GM23338 (cell line): ENCODE data around the gene THBS3. TPM values are rescaled to one million over a fixed set of nuclear protein-coding genes. Genes with fewer than 3 reads are reported as not detected.

Experiments used
- ATAC-seq: fragments of 200-7000 bp; cut with Tn5 transposase; 3 replicates; pipeline ENCODE4 v1.9.1; 2020
- DNase-seq: peaks from one replicate; pipeline ENCODE4 v3.0.0-alpha.2; 2015; ENCODE audit warnings: low spot score
- H2AFZ ChIP-seq: fragments of 200-600 bp; sonication (generic); 2 replicates; pipeline ENCODE4 v1.8.0; 2016; ENCODE audit warnings: antibody characterized with exemption, mild to moderate bottlenecking, moderate library complexity
- H3F3A ChIP-seq: fragments of 200-600 bp; sonication (generic); replicated peaks from 2 replicates; pipeline ENCODE4 v1.8.0; 2017; ENCODE audit warnings: antibody characterized with exemption, mixed run types, low read depth
- H3K27ac ChIP-seq: fragments of 200-600 bp; sonication (generic); 2 replicates; pipeline ENCODE4 v1.6.1; 2016; ENCODE audit warnings: low read depth
- H3K27me3 ChIP-seq: fragments of 200-600 bp; sonication (generic); 2 replicates; pipeline ENCODE4 v1.8.0; 2016; ENCODE audit warnings: mild to moderate bottlenecking, mixed run types, moderate library complexity; ENCODE audit not compliant: insufficient read depth
- H3K36me3 ChIP-seq: fragments of 200-600 bp; sonication (generic); 2 replicates; pipeline ENCODE4 v1.8.0; 2016; ENCODE audit warnings: mild to moderate bottlenecking; ENCODE audit not compliant: insufficient read depth
- H3K4me1 ChIP-seq: fragments of 200-600 bp; sonication (generic); 2 replicates; pipeline ENCODE4 v1.8.0; 2016; ENCODE audit warnings: mild to moderate bottlenecking, moderate library complexity; ENCODE audit not compliant: insufficient read depth
- H3K4me2 ChIP-seq: fragments of 200-600 bp; sonication (generic); 2 replicates; pipeline ENCODE4 v1.7.1; 2017; ENCODE audit warnings: mixed run types
- H3K4me3 ChIP-seq: fragments of 200-600 bp; sonication (generic); 2 replicates; pipeline ENCODE4 v1.6.1; 2016; ENCODE audit warnings: mixed run types
- H3K79me2 ChIP-seq: fragments of 200-600 bp; sonication (generic); replicated peaks from 2 replicates; pipeline ENCODE4 v1.8.0; 2017; ENCODE audit warnings: mild to moderate bottlenecking; ENCODE audit not compliant: insufficient read depth
- H3K9me2 ChIP-seq: fragments of 200-600 bp; sonication (generic); 2 replicates; pipeline ENCODE4 v1.8.0; 2017; ENCODE audit not compliant: insufficient read depth
- H4K20me1 ChIP-seq: fragments of 200-600 bp; sonication (generic); replicated peaks from 2 replicates; pipeline ENCODE4 v1.8.0; 2017; ENCODE audit warnings: mild to moderate bottlenecking; ENCODE audit not compliant: insufficient read depth
- H3K27ac Mint-ChIP-seq: 2 replicates; pipeline ENCODE4 v1.8.0; 2020; ENCODE audit warnings: inconsistent platforms, mild to moderate bottlenecking, moderate library complexity, mixed read lengths
- H3K27me3 Mint-ChIP-seq: 3 replicates; pipeline ENCODE4 v1.8.0; 2022; ENCODE audit warnings: low read depth, mild to moderate bottlenecking, moderate library complexity, mixed read lengths, inconsistent platforms; ENCODE audit not compliant: insufficient read depth, poor library complexity
- H3K36me3 Mint-ChIP-seq: 3 replicates; pipeline ENCODE4 v1.8.0; 2021; ENCODE audit warnings: low read depth, mild to moderate bottlenecking, inconsistent platforms, moderate library complexity, mixed read lengths
- H3K4me1 Mint-ChIP-seq: 3 replicates; pipeline ENCODE4 v1.8.0; 2020; ENCODE audit warnings: mild to moderate bottlenecking, inconsistent platforms, mixed read lengths
- H3K4me3 Mint-ChIP-seq: 3 replicates; pipeline ENCODE4 v1.8.0; 2021; ENCODE audit warnings: moderate library complexity, mild to moderate bottlenecking, inconsistent platforms, mixed read lengths
- H3K9me3 Mint-ChIP-seq: 3 replicates; pipeline ENCODE4 v1.8.0; 2020; ENCODE audit warnings: moderate library complexity, mild to moderate bottlenecking, inconsistent platforms, mixed read lengths
- CREB1 ChIP-seq: fragments of 250-450 bp; sonication (Bioruptor Pico); IDR thresholded peaks from 2 replicates; pipeline ENCODE4 v1.5.0; 2020; ENCODE audit warnings: low read depth, mild to moderate bottlenecking, moderate library complexity
- CTCF ChIP-seq, 2 experiments: fragments of 200-600 bp in 1 of 2; sonication (generic) in 1 of 2; conservative IDR thresholded peaks; 2 replicates each; pipeline versions ENCODE4 v1.5.1 to v1.6.1; 2016 to 2017; ENCODE audit warnings: antibody characterized with exemption in 2 of 2, low read depth in 2 of 2, mild to moderate bottlenecking in 2 of 2, moderate library complexity in 1 of 2
- ETS1 ChIP-seq: IDR thresholded peaks from 2 replicates; pipeline ENCODE4 v1.6.1; 2016; ENCODE audit warnings: antibody characterized with exemption
- EZH2phosphoT487 ChIP-seq: fragments of 200-600 bp; sonication (generic); IDR thresholded peaks from one replicate; pipeline ENCODE4 v1.8.1; 2018; ENCODE audit warnings: antibody characterized with exemption; ENCODE audit not compliant: unreplicated experiment
- JUNB ChIP-seq: IDR thresholded peaks from one replicate; pipeline ENCODE4 v1.6.1; 2016; ENCODE audit warnings: antibody characterized with exemption; ENCODE audit not compliant: unreplicated experiment
- NANOG ChIP-seq: IDR thresholded peaks from 2 replicates; pipeline ENCODE4 v1.6.1; 2016; ENCODE audit warnings: antibody characterized with exemption, borderline replicate concordance
- POLR2AphosphoS5 ChIP-seq: IDR thresholded peaks from 2 replicates; pipeline ENCODE4 v1.6.1; 2016; ENCODE audit warnings: antibody characterized with exemption, low read depth
- ZNF331 ChIP-seq: fragments of 250-450 bp; sonication (Bioruptor Pico); IDR thresholded peaks from 2 replicates; pipeline ENCODE4 v1.5.0; 2020; ENCODE audit warnings: low read depth, mild to moderate bottlenecking, moderate library complexity
- polyA plus RNA-seq: library from polyadenylated mRNA; unstranded; fragments of >200 nt; fragmentation: Nextera tagmentation; extraction: Ambion mirVana; gene quantifications from 2 replicates; pipeline ENCODE4 v1.2.1, GENCODE V29; 2016
- total RNA-seq: library from RNA; depleted of rRNA; stranded (reverse); fragments of >200 nt; shearing (Covaris generic); gene quantifications from 2 replicates; pipeline ENCODE4 v1.2.3, GENCODE V29; 2014

THBS3 gene
- total and polyA plus RNA-seq, 2 experiments from 2014 or later: 1.2 to 4.3 TPM

GRCh38 chr1:155172732-155173477, 34.8 kb downstream of the THBS3 start, which contains the start of gene KRTCAP2:
TSS of gene KRTCAP2 (minus strand) at chr1:155173304. CDS start at chr1:155173224, 80 bp downstream.
- Histone ChIP-seq H3K79me2 (peaks cover 20% of the 10 kb centered on the region), H2AFZ (peak within 1 kb of the TSS; percentile 87; the same call in 1 of the 2 replicates), H3F3A (peaks cover 33% of the 10 kb centered on the region), H3K36me3 (peaks cover 8% of the 10 kb centered on the region; the same call in 1 of the 2 replicates), H3K9me2 (no peaks in the 10 kb centered on the region), H3K4me2 (peak within 1 kb of the TSS; percentile 100), H4K20me1 (no peaks in the 10 kb centered on the region), H3K27me3 (no peaks in the 10 kb centered on the region), H3K4me1 (peaks cover 18% of the 10 kb centered on the region), H3K27ac (peak within 1 kb of the TSS; percentile 86), H3K4me3 (peak within 1 kb of the TSS; percentile 84)
- H3K4me1 Mint-ChIP-seq: peaks cover 25% of the 10 kb centered on the region
- TF ChIP-seq ZNF331 (CRISPR knock-in tag): no peak
- TF ChIP-seq CREB1 (CRISPR knock-in tag): peak; percentile 64
- TF ChIP-seq CTCF (conservative IDR thresholded peaks at IDR 0.05; ENCODE audit: low read depth in 2 of 2): peak; percentile 86 to 97
- no peak for TF ChIP-seq JUNB
- TF ChIP-seq ETS1: peak; percentile 78; the same call in 1 of the 2 replicates
- peak; percentile 81 for TF ChIP-seq POLR2AphosphoS5
- peaks cover 19% of the 10 kb centered on the region for H3K27me3 Mint-ChIP-seq
- peaks cover 4% of the 10 kb centered on the region for H3K9me3 Mint-ChIP-seq
- H3K4me3 Mint-ChIP-seq: peak within 1 kb of the TSS; percentile 86
- peak within 1 kb of the TSS; percentile 94 for H3K27ac Mint-ChIP-seq
- peaks cover 32% of the 10 kb centered on the region for H3K36me3 Mint-ChIP-seq
- DNase-seq (peak; percentile 98), ATAC-seq (peak; percentile 73)

GRCh38 chr1:155171836-155172731, 35.6 kb downstream of the THBS3 start:
- Histone ChIP-seq H3K4me1 (peaks cover 20% of the 10 kb centered on the region), H3K27me3 (no peaks in the 10 kb centered on the region), H3K4me2 (peak overlapping the region; percentile 100), H3K36me3 (peaks cover 3% of the 10 kb centered on the region; the same call in 1 of the 2 replicates), H2AFZ (peak overlapping the region; percentile 87; the same call in 1 of the 2 replicates), H3K9me2 (no peaks in the 10 kb centered on the region), H3F3A (peaks cover 34% of the 10 kb centered on the region), H4K20me1 (no peaks in the 10 kb centered on the region), H3K27ac (peak overlapping the region; percentile 86; the same call in 1 of the 2 replicates), H3K4me3 (peak overlapping the region; percentile 84), H3K79me2 (peaks cover 20% of the 10 kb centered on the region)
- Mint-ChIP-seq H3K4me3 (peak overlapping the region; percentile 86), H3K27ac (peak overlapping the region; percentile 94; the same call in 1 of the 2 replicates), H3K4me1 (peaks cover 25% of the 10 kb centered on the region), H3K36me3 (peaks cover 24% of the 10 kb centered on the region), H3K27me3 (peaks cover 19% of the 10 kb centered on the region), H3K9me3 (peaks cover 4% of the 10 kb centered on the region)
- DNase-seq (no peak), ATAC-seq (no peak)
- TF ChIP-seq EZH2phosphoT487: no peak
- TF ChIP-seq ETS1: no peak
- TF ChIP-seq NANOG: no peak
